GM12878 (cell line): ENCODE measurements around the gene CAPN8. TPM values are rescaled to one million over a fixed set of nuclear protein-coding genes. Genes with fewer than 3 reads are reported as not detected.
A peak's percentile ranks its signal among the peaks of the same experiment; 100 is the strongest.

ENCODE experiments used
- ATAC-seq: fragments of 200-7000 bp; cut with Tn5 transposase; 3 replicates; pipeline ENCODE4 v1.9.1; 2020; ENCODE audit warnings: mild to moderate bottlenecking, moderate library complexity
- BruUV-seq: library from RNA; stranded (reverse); fragments of 400-500 nt; replicated peaks from 2 replicates; lab custom pipeline; 2021; lab: Mats Ljungman, UMichigan
- CTCF ChIA-PET: fragments of 300-600 bp; sonication (Branson Sonifier 250); formaldehyde crosslinking; extraction: SDS; loops from one replicate; lab custom pipeline; 2021; ENCODE audit warnings: inconsistent platforms; lab: Yijun Ruan, JAX
- POLR2A ChIA-PET: fragments of 350-600 bp; formaldehyde crosslinking; extraction: SDS; loops from one replicate; lab custom pipeline; 2021; ENCODE audit warnings: inconsistent platforms; lab: Charles Lee
- RAD21 ChIA-PET: fragments of 300-600 bp; sonication (Branson Sonifier 250); formaldehyde crosslinking; loops from one replicate; lab custom pipeline; 2023; ENCODE audit warnings: antibody characterized with exemption; ENCODE audit not compliant: unreplicated experiment; lab: Charles Lee
- SMC1A ChIA-PET: fragments of 300-600 bp; sonication (Branson Sonifier 250); formaldehyde crosslinking; loops from one replicate; lab custom pipeline; 2023; ENCODE audit not compliant: unreplicated experiment, uncharacterized antibody; lab: Charles Lee
- DNase-seq: peaks from one replicate; pipeline ENCODE4 v3.0.0-alpha.2; 2011; ENCODE audit warnings: low read depth, low spot score
- FAIRE-seq: peaks from 3 replicates; lab custom pipeline; 2011; peaks lifted over from hg19 to GRCh38; lab: Jason Lieb, UNC
- H2AFZ ChIP-seq: 2 replicates; pipeline ENCODE4 v1.6.0; 2011; ENCODE audit warnings: low read depth, low read length, control low read depth; ENCODE audit not compliant: control insufficient read depth
- H3K27ac ChIP-seq: 2 replicates; pipeline ENCODE4 v1.5.1; 2011; ENCODE audit warnings: control low read depth; ENCODE audit not compliant: control insufficient read depth, insufficient read depth
- H3K27me3 ChIP-seq, 2 experiments: replicated peaks in 1 of 2; 2 replicates each; pipeline versions ENCODE4 v1.6.0 to v1.6.1; 2011; ENCODE audit warnings: low read length in 1 of 2; ENCODE audit not compliant: control insufficient read depth in 2 of 2, insufficient read depth in 2 of 2
- H3K36me3 ChIP-seq, 2 experiments: 2 replicates each; pipeline ENCODE4 v1.5.1; 2011; ENCODE audit warnings: low read length in 1 of 2; ENCODE audit not compliant: control insufficient read depth in 2 of 2, insufficient read depth in 2 of 2
- H3K4me1 ChIP-seq: 2 replicates; pipeline ENCODE4 v1.6.1; 2011; ENCODE audit warnings: mild to moderate bottlenecking, low read length, moderate library complexity, mixed read lengths; ENCODE audit not compliant: control insufficient read depth, insufficient read depth
- H3K4me2 ChIP-seq: 2 replicates; pipeline ENCODE4 v1.6.0; 2011; ENCODE audit warnings: control low read depth; ENCODE audit not compliant: control insufficient read depth, insufficient read depth
- H3K4me3 ChIP-seq: fragments of 200-600 bp; sonication (generic); 2 replicates; pipeline ENCODE4 v1.5.1; 2016
- H3K79me2 ChIP-seq: 2 replicates; pipeline ENCODE4 v1.6.0; 2011; ENCODE audit warnings: low read length; ENCODE audit not compliant: control insufficient read depth, insufficient read depth
- H3K9ac ChIP-seq: 2 replicates; pipeline ENCODE4 v1.8.0; 2011; ENCODE audit warnings: low read length, control low read depth, mixed read lengths; ENCODE audit not compliant: control insufficient read depth, insufficient read depth
- H3K9me3 ChIP-seq: replicated peaks from 3 replicates; pipeline ENCODE4 v1.5.1; 2011; ENCODE audit warnings: mild to moderate bottlenecking, low read length; ENCODE audit not compliant: control insufficient read depth, insufficient read depth
- H4K20me1 ChIP-seq: 2 replicates; pipeline ENCODE4 v1.6.0; 2011; ENCODE audit not compliant: control insufficient read depth, insufficient read depth
- BACH1 ChIP-seq: fragments of 450-650 bp; IDR thresholded peaks from 2 replicates; pipeline ENCODE4 v1.6.1; 2017; ENCODE audit warnings: mild to moderate bottlenecking, borderline replicate concordance
- CHD2 ChIP-seq: IDR thresholded peaks from 2 replicates; pipeline ENCODE4 v1.6.1; 2011; ENCODE audit warnings: low read depth, low read length, improper control_type of control experiment, borderline replicate concordance
- NR2C1 ChIP-seq: fragments of 450-650 bp; IDR thresholded peaks from 2 replicates; pipeline ENCODE4 v1.6.1; 2017; ENCODE audit warnings: antibody characterized with exemption, mild to moderate bottlenecking, moderate library complexity
- RBBP5 ChIP-seq: fragments of 200-600 bp; sonication (generic); conservative IDR thresholded peaks from 2 replicates; pipeline ENCODE4 v1.6.1; 2016
- TCF3 ChIP-seq: IDR thresholded peaks from 2 replicates; pipeline ENCODE4 v1.6.1; 2012; ENCODE audit warnings: low read depth, mild to moderate bottlenecking, low read length, borderline replicate concordance; ENCODE audit not compliant: insufficient read depth
- ZBED1 ChIP-seq: IDR thresholded peaks from 2 replicates; pipeline ENCODE4 v1.6.1; 2016; ENCODE audit warnings: borderline replicate concordance
- ZBTB33 ChIP-seq: fragments of 450-650 bp; IDR thresholded peaks from 2 replicates; pipeline ENCODE4 v1.6.1; 2017; ENCODE audit warnings: mild to moderate bottlenecking
- ZNF274 ChIP-seq: IDR thresholded peaks from one replicate; pipeline ENCODE4 v1.8.0; 2011; ENCODE audit not compliant: insufficient read length, insufficient read depth
- WGBS: methylation state at CpG from one replicate; pipeline ENCODE4 v1.1.6; 2016; ENCODE audit warnings: low lambda C conversion rate; ENCODE audit not compliant: insufficient replicate concordance, insufficient coverage; ENCODE audit errors: missing lambda C conversion rate; 5-methylcytosine and 5-hydroxymethylcytosine counted together
- in situ Hi-C: fragments of 300-500 bp; cut with MboI; formaldehyde crosslinking; loops from 9 replicates; pipeline ENCODE4 v1.14.3; 2018; ENCODE audit warnings: mixed read lengths
- intact Hi-C: fragments of 100-400 bp; cut with micrococcal nuclease; formaldehyde crosslinking; loops from one replicate; pipeline ENCODE4 v1.14.2; 2022; ENCODE audit not compliant: unreplicated experiment
- polyA plus RNA-seq, 11 experiments: library from polyadenylated mRNA; depleted of rRNA in 4 of 11; unstranded in 6 of 11; stranded (reverse) in 5 of 11; fragments of >200 nt; fragmentation: Nextera tagmentation in 4 of 11; fragmentation: Illumina TruSeq in 1 of 11; extraction: Ambion mirVana in 4 of 11; extraction: Trizol in 1 of 11; gene quantifications; 1 replicate in 1 of 11; 2 replicates in 10 of 11; pipeline versions ENCODE4 v1.2.1 to v1.2.3, GENCODE V29; 2011 to 2016; ENCODE audit warnings: inconsistent platforms in 2 of 11, missing spikeins in 2 of 11, low read depth in 1 of 11
- total RNA-seq, 4 experiments: library from RNA; depleted of rRNA in 3 of 4; stranded (reverse); fragments of >200 nt in 3 of 4; fragmentation: Illumina TruSeq in 1 of 4; extraction: Trizol in 1 of 4; gene quantifications; 2 replicates each; pipeline versions ENCODE4 v1.2.1 to v1.2.3, GENCODE V29; 2013 to 2021
- TF ChIP-seq, protein P1 (sequence below): IDR thresholded peaks from 2 replicates; pipeline ENCODE4 v1.6.1; 2011; ENCODE audit warnings: low read depth, mild to moderate bottlenecking, low read length, moderate library complexity, borderline replicate concordance; ENCODE audit errors: extremely low read depth

CAPN8 gene
- total and polyA plus RNA-seq, 10 of the 15 experiments (the other 5 are each of a cell fraction or from before 2014, with no cell fraction given) = 6.4 to 30.7 (median 12.3) TPM

DNA sequence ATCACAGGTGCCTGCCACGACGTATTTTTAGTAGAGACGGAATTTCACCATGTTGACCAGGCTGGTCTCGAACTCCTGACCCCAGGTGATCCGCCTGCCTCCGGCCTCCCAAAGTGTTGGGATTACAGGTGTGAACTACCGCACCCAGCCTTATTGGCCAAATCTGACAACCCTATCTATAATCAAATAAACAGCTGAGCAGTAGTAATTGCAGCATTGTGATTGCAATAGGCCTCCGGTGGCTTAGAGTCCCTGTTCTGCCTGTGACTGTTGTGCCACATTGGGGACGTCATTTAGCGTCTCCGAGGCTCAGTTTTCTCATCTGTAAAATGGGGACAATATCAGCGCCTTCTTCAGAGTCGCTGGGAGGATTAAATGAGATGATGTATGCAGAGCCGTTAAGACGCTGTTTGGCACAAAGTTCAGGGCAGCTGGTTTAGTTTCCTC is 46.3 kb upstream of the CAPN8 start:
- Histone ChIP-seq H3K27me3 (no peaks in the 10 kb centered on the region), H3K27ac (no peak overlapping the region), H3K4me2 (peak overlapping the region; percentile 99; the same call in 1 of the 2 replicates), H3K9ac (no peak overlapping the region), H3K79me2 (no peaks in the 10 kb centered on the region; the same call in 1 of the 2 replicates), H3K4me1 (peaks cover 22% of the 10 kb centered on the region), H3K9me3 (no peaks in the 10 kb centered on the region), H2AFZ (peak overlapping the region; percentile 76), H4K20me1 (no peaks in the 10 kb centered on the region), H3K4me3 (peak overlapping the region; percentile 72; the same call in 1 of the 2 replicates), H3K36me3 (no peaks in the 10 kb centered on the region)
- no peak for DNase-seq
- RAD21 ChIA-PET = interaction anchor here (1.2 to 2.3 kb wide), 2 partner anchors 32 to 37 kb away, joined by 4 to 8 read pairs; no protein-coding TSS in a partner anchor
- CTCF ChIA-PET = interaction anchor here (3.1 kb wide), 1 partner anchor 38 kb away, joined by 25 read pairs; no protein-coding TSS in a partner anchor
- POLR2A ChIA-PET = no interaction called here
- no TSS peak for BruUV-seq
- TF ChIP-seq BACH1 (no peak), ZBTB33 (0 out of 2 replicates have a peak, but pooled peaks have one; percentile 59)
- ATAC-seq = no peak
- SMC1A ChIA-PET = interaction anchor here (1.2 kb wide), 1 partner anchor 38 kb away, joined by 5 read pairs; no protein-coding TSS in a partner anchor
- intact Hi-C loops (loop anchor here (1.0 to 5.0 kb wide), 2 partner anchors 38 to 621 kb away; partner anchors contain the start of gene NVL), in situ Hi-C loops (no loop called here)
- WGBS = 71% methylated on average over 15 of the region's 15 CpGs
- peak; percentile 70 for FAIRE-seq

DNA sequence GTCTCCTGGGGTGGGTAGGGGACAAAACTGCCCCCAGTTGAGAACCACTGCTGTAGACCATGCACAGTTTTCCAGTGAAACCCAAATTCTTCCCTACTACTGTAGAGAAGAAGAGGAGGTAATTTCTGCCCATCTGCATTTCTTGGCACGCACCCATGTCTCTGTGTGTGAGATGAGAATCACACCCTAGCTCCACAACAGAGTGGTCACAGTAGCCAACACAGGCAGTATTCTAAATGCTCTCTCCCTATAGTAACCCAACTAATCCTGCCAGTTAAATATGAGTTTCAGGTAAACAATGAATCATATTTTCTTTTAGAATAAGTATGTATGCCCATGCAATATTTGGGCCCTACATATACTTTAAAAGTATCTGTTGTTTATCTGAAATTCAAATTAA is 45.7 kb upstream of the CAPN8 start:
- H3K4me1 ChIP-seq = peaks cover 16% of the 10 kb centered on the region
- H4K20me1 ChIP-seq = no peaks in the 10 kb centered on the region
- BruUV-seq = no TSS peak
- in situ Hi-C loops = no loop called here
- DNase-seq = no peak
- H3K27me3 ChIP-seq = no peaks in the 10 kb centered on the region
- CTCF ChIA-PET = interaction anchor here (3.1 kb wide), 1 partner anchor 39 kb away, joined by 25 read pairs; no protein-coding TSS in a partner anchor
- no peak for FAIRE-seq
- no peak overlapping the region for H2AFZ ChIP-seq
- no peaks in the 10 kb centered on the region; the same call in 1 of the 2 replicates for H3K79me2 ChIP-seq
- intact Hi-C loops = loop anchor here (5.0 kb wide), 1 partner anchor 621 kb away; the partner anchor contains the start of gene NVL
- SMC1A ChIA-PET = no interaction called here
- no peak for ATAC-seq
- TF ChIP-seq NR2C1 = no peak
- TF ChIP-seq CHD2 = no peak
- TF ChIP-seq RBBP5 = no peak
- no peak for TF ChIP-seq TCF3
- TF ChIP-seq, protein P1, sequence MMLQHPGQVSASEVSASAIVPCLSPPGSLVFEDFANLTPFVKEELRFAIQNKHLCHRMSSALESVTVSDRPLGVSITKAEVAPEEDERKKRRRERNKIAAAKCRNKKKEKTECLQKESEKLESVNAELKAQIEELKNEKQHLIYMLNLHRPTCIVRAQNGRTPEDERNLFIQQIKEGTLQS = no peak
- no peak for TF ChIP-seq ZNF274
- no peak for TF ChIP-seq ZBED1
- no peak overlapping the region for H3K27ac ChIP-seq
- POLR2A ChIA-PET = interaction anchor here (0.6 kb wide), 1 partner anchor 1393 kb away, joined by 5 read pairs; no protein-coding TSS in a partner anchor
- no peaks in the 10 kb centered on the region for H3K9me3 ChIP-seq
- H3K4me2 ChIP-seq = no peak overlapping the region
- no peak overlapping the region for H3K9ac ChIP-seq
- WGBS = 95% methylated on average over 1 of the region's 1 CpG
- no peaks in the 10 kb centered on the region for H3K36me3 ChIP-seq
- RAD21 ChIA-PET = interaction anchor here (2.3 kb wide), 1 partner anchor 38 kb away, joined by 8 read pairs; no protein-coding TSS in a partner anchor
- H3K4me3 ChIP-seq = no peak overlapping the region
